Cortex of kidney (tissue), 1 donor: Measurements from ENCODE around the gene BCL2L1.
"Not testable (repeated sequence)": the region's sequence is repeated elsewhere in the genome, so short reads cannot be mapped to it uniquely, and the experiment has no call there.

Source experiments
- DNase-seq: peaks from one replicate; lab custom pipeline; 2025; lab: John Stamatoyannopoulos, UW

The BCL2L1 gene

GRCh38 chr20:31722257-31723068, at the start of gene BCL2L1:
Gene BCL2L1, minus strand, starts transcription at chr20:31722868. Its CDS starts 650 bp downstream, at chr20:31722218.
- DNase-seq: peak; percentile 42

DNA sequence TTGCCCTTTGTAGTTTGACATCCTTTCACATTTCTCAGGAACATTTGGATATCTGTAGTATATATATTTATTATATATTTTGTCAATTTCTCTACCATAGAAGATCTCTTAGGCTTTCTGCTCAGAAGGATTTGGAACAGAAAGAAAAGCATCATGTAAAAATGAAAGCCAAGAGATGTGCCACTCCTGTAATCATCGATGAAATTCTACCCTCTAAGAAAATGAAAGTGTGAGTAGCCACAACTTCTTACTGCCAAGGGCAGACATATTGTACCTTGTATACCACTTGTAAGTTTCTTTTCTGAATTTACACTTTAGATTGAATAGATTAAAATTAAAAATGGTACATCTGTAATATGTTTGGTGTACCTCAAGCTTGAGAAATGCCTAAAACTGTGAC, 47.6 kb upstream of the BCL2L1 start:
- no peak for DNase-seq

- DNase-seq: no peak
Measured at GRCh38 chr20:31769681-31770080, 47.0 kb upstream of the BCL2L1 start.

GRCh38 chr20:31767805-31768204, 45.1 kb upstream of the BCL2L1 start:
- no peak for DNase-seq

GRCh38 chr20:31764641-31765305, 42.1 kb upstream of the BCL2L1 start:
- DNase-seq: no peak

DNA sequence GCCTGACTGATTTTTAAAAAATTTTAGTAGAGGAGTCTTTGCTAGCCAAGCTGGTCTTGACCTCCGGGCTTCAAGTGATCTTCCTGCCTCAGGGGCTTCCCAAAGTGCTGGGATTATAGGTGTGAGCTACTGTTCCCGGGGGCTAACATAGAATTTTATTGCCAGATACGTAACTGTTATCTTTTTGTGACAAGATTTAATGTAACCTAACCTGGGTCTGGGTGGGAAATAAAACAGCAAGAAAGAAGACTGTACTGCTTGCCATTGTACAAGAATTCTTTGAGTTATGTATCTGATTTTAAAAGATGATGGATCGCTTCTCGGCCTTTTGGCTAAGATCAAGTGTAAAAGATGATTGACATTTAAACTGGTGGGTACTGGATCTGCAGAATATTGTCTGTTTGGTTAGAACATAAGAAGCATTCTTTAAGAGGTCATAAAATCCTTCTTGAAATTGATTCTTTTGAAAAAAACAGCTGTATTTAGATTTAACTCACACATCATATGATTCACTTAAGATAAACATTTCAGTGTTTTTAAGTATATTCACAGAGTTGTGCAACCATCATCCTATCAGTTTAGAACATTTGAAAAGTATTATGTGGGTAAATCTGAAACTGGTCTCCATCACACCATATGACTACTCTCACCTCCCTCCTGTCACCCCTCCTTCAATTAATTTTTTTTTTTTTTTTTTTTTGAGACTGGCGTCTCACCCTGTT, 38.0 kb upstream of the BCL2L1 start:
- DNase-seq: no peak

GRCh38 chr20:31759836-31760518, 37.3 kb upstream of the BCL2L1 start:
- no peak for DNase-seq

DNA sequence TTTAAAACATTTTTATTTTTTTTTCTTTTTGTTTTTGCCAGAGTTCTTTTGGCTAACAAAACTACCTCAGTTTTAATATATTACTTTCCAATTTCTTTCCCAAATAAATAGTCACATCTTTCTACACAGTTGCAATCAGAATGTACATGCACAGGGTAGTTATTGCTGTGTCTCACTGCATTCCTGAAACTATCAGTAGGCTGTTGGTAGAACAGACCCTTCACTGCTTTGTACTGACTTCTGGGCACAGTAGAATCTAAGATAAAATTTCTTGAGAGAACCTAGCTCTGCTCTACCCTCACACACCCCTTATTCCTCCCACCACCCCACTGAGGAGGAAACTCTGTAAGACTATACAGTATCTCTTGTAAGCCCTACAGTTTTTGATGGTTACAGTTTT, 36.3 kb upstream of the BCL2L1 start:
- DNase-seq: no peak

DNA sequence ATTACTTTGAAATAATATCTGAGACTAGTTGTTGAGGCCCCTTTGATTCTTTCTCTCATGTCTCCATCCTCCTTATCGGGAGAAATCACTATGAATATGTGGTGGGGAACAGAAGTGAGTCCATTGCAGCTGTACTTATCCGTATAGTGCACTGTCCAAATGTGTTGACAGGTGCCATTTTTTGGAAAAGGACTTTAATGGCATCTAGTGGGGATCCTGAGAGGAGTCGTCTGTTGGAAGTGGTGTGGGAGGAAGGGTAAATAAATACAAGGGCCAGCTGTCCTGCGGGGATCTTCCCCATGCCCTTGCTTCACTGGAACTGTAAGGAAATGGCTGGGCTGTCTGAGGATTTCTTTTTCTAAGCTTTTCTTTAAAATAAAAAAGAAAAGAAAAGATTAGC, 35.9 kb upstream of the BCL2L1 start:
- no peak for DNase-seq

DNA sequence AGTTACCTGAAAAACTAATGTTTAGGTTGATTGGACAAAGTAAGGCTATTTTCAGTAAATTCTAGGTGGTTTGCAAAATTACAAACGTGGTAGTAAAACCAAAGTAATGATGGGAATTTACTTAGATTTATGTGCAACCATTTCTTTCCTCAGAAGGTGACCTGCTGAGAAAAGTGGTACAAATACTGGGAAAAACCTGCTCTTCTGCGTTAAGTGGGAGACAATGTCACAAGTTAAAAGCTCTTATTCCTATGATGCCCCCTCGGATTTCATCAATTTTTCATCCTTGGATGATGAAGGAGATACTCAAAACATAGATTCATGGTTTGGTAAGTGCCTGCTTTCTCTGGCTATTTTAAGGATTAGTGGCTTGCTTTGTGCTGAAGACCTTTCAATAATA, 34.6 kb upstream of the BCL2L1 start:
- DNase-seq: no peak

DNA sequence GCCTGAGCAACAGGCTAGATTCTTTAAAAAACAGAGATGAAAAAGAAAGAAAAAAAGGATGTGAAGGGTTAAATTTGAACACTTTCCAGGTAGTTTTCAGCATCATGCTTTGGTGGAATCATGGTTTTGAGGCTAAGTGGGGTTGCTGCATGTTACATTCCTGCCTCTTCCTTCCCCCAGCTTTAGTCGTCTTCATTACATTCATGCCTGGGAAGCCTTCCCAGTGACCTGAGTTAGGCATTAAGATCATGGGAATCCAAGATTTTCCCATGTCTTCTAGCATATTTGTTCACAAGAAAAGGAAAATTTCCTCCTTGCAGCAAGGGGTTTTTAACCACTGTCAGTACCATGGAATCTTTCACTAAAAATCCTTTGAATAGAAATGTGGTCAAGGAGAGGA, 28.5 kb upstream of the BCL2L1 start:
- no peak for DNase-seq

DNA sequence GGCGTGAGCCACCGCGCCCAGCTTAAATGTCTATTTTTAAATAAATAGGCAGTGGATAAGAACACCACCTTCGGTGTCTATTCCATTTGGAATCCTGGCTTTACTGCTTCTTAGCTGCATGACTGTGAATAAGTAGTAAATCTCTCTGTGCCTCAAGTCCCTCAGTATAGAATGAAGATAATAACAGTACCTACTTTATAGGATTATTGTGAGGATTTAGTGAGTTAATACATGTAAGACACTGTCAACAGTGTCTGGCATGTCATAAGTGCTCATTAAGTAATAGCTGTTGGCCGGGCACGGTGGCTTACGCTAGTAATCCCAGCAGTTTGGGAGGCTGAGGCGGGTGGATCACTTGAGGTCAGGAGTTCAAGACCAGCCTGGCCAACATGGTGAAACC, 26.6 kb upstream of the BCL2L1 start:
- DNase-seq: no peak

- no peak for DNase-seq
Measured at GRCh38 chr20:31747640-31748039, 25.0 kb upstream of the BCL2L1 start.

DNA sequence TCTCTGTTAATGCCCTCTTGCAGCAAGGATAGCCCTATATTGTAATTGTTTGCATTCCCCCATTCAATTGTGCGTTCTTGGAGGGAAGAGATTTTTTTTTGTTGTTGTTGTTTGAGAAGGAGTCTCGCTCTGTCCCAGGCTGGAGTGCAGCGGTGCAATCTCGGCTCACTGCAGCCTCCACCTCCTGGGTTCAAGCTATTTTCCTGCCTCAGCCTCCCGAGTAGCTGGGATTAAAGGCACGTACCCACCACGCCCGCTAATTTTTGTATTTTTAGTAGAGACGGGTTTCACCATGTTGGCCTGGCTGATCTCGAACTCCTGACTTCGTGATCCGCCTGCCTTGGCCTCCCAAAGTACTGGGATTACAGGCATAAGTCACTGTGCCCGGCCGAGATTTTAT, 24.4 kb upstream of the BCL2L1 start:
- not testable (repeated sequence) for DNase-seq

DNA sequence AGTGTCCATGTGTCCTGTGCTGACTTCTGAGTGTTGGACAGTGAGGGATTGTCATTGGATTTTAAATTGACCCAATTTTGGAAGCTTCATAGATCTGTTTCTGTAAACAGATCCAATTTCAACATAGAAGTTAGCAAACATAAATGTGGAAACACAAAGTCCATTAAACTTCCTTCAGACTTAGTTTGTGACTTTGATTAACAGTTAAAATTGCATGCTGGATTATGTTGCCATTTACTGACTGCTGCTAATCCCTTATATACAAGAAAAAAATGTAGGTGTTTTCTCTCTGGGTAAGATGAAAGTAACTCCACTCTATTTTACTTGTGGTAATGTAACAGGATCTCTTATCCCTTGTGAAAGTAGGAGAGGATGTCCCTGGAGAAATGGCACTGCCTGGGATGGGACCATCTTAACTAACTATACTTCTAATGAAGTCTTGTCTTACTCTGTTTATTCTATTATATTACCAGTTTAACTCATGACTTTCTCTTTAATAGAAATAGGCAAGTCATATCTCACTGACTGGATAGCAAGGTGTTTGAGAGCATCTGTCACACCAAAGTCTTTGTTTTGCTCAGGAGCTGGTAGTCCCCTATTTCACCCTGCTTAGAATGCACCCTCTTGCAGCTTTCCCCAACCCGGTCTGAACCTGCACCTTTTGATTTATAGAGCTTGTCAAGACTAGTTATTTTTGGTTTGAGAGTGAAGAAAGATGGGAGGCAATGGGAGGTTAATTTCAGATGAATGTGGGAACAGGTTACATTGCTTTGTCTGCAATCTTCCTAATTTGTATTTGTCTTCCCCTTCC, 23.6 kb upstream of the BCL2L1 start:
- DNase-seq: no peak

DNA sequence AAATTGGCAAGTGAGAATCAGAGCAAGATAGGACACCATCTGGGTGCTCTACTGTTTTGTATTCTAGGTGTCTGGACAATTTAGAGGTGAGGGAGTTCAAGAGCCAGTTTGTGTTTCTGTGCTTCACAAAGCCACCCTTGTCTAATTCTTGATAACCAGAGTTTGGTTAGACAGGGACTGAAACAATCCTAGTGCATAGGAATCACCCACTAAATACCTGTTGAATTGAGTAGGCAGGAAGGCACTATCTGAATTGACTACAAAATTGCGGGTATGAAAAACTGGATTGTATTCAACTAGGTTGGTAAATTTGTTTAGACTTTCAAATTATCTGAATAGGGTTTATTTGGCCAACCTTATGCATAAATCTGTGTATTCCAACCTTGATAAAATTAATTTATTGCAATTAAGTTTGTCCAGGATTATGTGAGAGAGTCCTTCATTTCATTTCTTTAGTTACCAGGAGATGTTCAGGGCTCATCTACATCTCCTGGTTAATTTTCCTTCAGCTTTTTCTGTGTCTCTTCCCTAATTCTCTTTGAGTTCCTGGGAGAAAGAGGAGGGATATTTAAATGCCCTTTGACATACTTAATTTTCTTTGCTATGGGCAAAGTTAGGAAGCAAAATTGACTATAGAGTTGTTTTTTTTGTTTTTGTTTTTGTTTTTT, 18.1 kb upstream of the BCL2L1 start:
- DNase-seq: no peak

GRCh38 chr20:31740208-31740607, 17.5 kb upstream of the BCL2L1 start:
- no peak for DNase-seq

DNA sequence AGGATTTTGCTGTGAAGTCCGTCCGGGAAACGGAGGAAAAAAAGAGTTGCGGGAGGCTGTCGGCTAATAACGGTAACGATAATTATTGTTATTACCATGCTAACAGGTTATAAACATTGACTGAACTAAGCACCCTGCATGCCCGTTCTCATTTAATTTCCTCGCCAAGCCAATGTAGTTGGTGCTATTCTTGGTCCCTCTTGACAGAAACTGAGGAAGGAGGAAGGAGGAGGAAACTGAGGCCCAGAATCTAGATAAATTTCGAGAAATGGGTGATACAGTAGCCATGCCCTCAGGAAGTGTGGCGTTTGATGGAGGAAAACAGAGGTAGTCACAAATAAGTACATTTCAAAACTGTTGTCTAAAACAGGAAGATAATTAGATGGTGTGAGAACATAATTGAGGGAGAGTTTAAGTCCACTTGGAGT, 16.9 kb upstream of the BCL2L1 start:
- DNase-seq: no peak

- no peak for DNase-seq
Measured at GRCh38 chr20:31738729-31739549, 16.3 kb upstream of the BCL2L1 start, which contains the start of gene TPX2. Gene TPX2, plus strand, starts transcription at chr20:31739290. Its CDS starts 18,187 bp downstream, at chr20:31757477.

- DNase-seq: no peak
Measured at GRCh38 chr20:31731321-31731717, 8.7 kb upstream of the BCL2L1 start.
